Medulla oblongata (tissue), 1 donor: Measurements from ENCODE around the gene SPANXN1.
"Not testable (repeated sequence)": the region's sequence is repeated elsewhere in the genome, so short reads cannot be mapped to it uniquely, and the experiment has no call there.

Experiments used
- DNase-seq: peaks from one replicate; pipeline ENCODE4 v3.0.0-alpha.2; 2015; ENCODE audit errors: extremely low spot score

The SPANXN1 gene

GRCh38 chrX:145247203-145247602 is at the start of gene SPANXN1:
Gene SPANXN1 (plus strand): TSS chrX:145247503. CDS start chrX:145247587, 84 bp downstream.
- not testable (repeated sequence) for DNase-seq

- no peak for DNase-seq
Measured at GRCh38 chrX:145199078-145199477, 48.2 kb upstream of the SPANXN1 start.

- DNase-seq, result no peak
Measured at GRCh38 chrX:145213504-145213903, 33.8 kb upstream of the SPANXN1 start.

GRCh38 chrX:145292218-145292617 is 44.9 kb downstream of the SPANXN1 start:
- no peak for DNase-seq
